Osteocyte (in vitro differentiated cells): ENCODE measurements around the gene CDKL5. TPM values are rescaled to one million over a fixed set of nuclear protein-coding genes. Genes with fewer than 3 reads are reported as not detected.

Source experiments
- DNase-seq: peaks from one replicate; pipeline ENCODE4 v3.0.0; 2021; ENCODE audit warnings: mixed read lengths; ENCODE audit not compliant: unreplicated experiment; ENCODE audit errors: extremely low spot score
- H3K27ac Mint-ChIP-seq: one replicate; pipeline ENCODE4 v1.8.0; 2021; ENCODE audit warnings: mild to moderate bottlenecking, mixed read lengths; ENCODE audit not compliant: unreplicated experiment
- H3K27me3 Mint-ChIP-seq: one replicate; pipeline ENCODE4 v1.8.0; 2021; ENCODE audit warnings: mixed read lengths; ENCODE audit not compliant: unreplicated experiment
- H3K36me3 Mint-ChIP-seq: one replicate; pipeline ENCODE4 v1.8.0; 2021; ENCODE audit warnings: mixed read lengths; ENCODE audit not compliant: unreplicated experiment
- H3K4me1 Mint-ChIP-seq: one replicate; pipeline ENCODE4 v1.8.0; 2021; ENCODE audit warnings: mixed read lengths; ENCODE audit not compliant: unreplicated experiment
- H3K4me3 Mint-ChIP-seq: one replicate; pipeline ENCODE4 v1.8.0; 2021; ENCODE audit warnings: mild to moderate bottlenecking, moderate library complexity, mixed read lengths; ENCODE audit not compliant: unreplicated experiment
- H3K9me3 Mint-ChIP-seq: one replicate; pipeline ENCODE4 v1.8.0; 2021; ENCODE audit warnings: mixed read lengths; ENCODE audit not compliant: unreplicated experiment
- total RNA-seq: library from RNA; stranded (reverse); gene quantifications from 2 replicates; pipeline ENCODE4 v1.2.1, GENCODE V29; 2021
- TF ChIP-seq, protein P1 (sequence below): fragments of 200-600 bp; sonication (generic); IDR thresholded peaks from 2 replicates; pipeline ENCODE4 v1.5.0; 2021; ENCODE audit warnings: antibody characterized with exemption, mild to moderate bottlenecking, moderate library complexity

The CDKL5 gene
- total RNA-seq, 1 donor from 2014 or later = 10.9 TPM

DNA sequence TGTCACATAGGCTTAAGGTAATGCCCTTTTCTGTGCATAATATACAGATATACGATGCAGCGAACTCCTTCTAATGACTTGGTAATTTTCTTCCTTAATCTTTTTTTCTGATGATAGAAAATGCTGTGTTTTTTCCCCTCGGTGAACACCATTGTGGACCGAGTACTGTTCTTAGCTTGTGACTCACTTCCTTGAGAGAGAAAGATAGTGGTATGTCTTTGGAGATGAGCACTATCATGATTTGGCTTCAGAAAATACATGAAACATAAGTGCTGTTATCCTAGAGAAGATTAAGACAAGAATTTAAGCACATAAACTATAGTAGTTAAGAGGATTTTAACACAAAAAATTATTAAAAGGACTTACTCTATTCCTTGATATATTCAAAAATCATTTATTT is 182.6 kb downstream of the CDKL5 start:
- Mint-ChIP-seq H3K36me3 (peaks cover 13% of the 10 kb centered on the region), H3K27ac (no peak overlapping the region), H3K27me3 (no peaks in the 10 kb centered on the region), H3K4me1 (no peaks in the 10 kb centered on the region), H3K4me3 (no peak overlapping the region), H3K9me3 (peaks cover 4% of the 10 kb centered on the region)
- TF ChIP-seq, protein P1, sequence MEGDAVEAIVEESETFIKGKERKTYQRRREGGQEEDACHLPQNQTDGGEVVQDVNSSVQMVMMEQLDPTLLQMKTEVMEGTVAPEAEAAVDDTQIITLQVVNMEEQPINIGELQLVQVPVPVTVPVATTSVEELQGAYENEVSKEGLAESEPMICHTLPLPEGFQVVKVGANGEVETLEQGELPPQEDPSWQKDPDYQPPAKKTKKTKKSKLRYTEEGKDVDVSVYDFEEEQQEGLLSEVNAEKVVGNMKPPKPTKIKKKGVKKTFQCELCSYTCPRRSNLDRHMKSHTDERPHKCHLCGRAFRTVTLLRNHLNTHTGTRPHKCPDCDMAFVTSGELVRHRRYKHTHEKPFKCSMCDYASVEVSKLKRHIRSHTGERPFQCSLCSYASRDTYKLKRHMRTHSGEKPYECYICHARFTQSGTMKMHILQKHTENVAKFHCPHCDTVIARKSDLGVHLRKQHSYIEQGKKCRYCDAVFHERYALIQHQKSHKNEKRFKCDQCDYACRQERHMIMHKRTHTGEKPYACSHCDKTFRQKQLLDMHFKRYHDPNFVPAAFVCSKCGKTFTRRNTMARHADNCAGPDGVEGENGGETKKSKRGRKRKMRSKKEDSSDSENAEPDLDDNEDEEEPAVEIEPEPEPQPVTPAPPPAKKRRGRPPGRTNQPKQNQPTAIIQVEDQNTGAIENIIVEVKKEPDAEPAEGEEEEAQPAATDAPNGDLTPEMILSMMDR = no peak
- DNase-seq = no peak

DNA sequence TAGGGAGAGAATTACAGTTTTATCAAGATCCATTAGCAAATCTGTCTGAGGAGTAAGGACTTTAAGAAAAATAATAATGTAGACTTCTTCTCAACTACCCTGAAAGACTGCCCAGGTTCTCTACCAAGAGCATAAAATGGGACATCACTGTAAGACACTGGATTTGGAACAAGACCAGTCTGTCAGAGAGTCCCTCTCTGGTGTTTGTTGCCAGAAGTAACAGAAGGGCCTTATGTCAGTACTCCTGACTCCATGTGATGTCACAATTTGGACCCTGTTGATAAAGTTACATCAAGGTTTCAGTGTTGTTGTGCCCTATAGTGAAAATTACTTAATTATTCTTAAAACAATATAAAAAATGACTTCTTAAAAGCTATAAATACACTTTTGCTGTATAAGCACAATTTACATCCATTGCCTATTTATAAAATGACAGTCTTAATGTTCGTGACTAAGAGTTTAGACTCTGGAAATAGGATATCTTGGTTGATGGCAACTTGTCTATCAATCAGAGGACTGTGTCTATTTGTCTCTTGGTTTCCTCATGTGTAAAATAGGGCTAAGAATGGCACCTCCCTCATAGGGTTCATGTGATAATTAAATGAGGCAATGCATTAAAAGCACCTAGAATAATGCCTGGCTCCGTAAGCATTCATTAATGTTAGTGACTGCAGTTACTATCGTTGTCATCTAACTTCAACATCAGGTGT is 188.7 kb downstream of the CDKL5 start:
- no peak overlapping the region for H3K4me3 Mint-ChIP-seq
- no peak for DNase-seq
- H3K9me3 Mint-ChIP-seq = peaks cover 18% of the 10 kb centered on the region
- H3K27ac Mint-ChIP-seq = no peak overlapping the region
- H3K36me3 Mint-ChIP-seq = peaks cover 7% of the 10 kb centered on the region
- peaks cover 11% of the 10 kb centered on the region for H3K4me1 Mint-ChIP-seq
- TF ChIP-seq, protein P1 = no peak
- no peaks in the 10 kb centered on the region for H3K27me3 Mint-ChIP-seq

DNA sequence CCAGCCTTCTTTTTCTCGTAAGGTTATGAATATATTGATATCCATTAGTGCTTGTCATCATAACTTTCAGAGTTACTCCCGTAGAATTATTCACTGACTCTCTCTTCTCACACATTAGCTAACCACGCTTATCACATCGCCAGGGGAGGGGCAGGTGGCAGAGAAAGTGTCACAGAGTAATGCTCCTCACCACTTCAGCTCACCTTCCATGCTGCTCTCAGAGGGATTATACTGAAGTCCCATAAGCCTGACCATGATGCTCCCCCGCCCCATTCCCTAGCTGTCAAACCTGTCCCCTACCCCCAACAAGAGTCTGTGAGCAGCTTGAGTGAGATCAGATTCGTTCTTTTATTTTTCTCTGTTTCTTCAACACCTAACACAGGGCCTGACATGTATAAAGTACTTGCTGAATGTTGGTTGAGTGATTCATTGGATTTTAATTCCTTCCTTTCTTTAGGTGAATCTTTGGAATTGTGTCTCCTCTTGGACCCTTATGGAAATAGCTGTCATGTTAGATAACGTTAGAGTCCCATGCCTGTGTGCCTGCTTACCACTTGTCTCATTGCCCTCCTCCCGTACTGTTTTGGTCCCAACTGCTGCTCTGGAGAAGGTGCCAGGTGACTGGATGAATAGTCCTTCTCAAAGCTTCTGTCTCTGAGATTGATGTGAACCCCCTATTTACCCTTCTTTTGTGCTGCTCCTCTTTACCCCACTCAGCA is 191.4 kb downstream of the CDKL5 start:
- DNase-seq = no peak
- no peak overlapping the region for H3K4me3 Mint-ChIP-seq
- H3K4me1 Mint-ChIP-seq = peaks cover 11% of the 10 kb centered on the region
- TF ChIP-seq, protein P1 = no peak
- H3K9me3 Mint-ChIP-seq = peaks cover 15% of the 10 kb centered on the region
- H3K27me3 Mint-ChIP-seq = no peaks in the 10 kb centered on the region
- H3K36me3 Mint-ChIP-seq = no peaks in the 10 kb centered on the region
- no peak overlapping the region for H3K27ac Mint-ChIP-seq

DNA sequence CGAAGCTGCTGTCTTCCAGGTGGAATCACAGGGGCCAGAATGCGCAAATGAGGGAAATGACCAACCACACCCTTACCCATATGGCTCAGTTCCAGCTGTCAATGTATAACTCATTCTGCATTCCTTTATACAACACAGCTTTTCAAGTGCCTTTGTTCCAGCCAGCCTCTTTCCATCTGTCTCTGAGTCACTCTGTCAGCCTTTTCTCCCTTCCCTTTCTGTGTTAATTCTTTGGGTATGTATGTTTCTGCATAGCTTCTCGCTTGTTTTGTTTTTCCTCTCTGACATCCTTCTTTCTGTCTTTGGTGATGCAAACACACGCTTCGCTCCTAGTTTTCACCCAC is 192.0 kb downstream of the CDKL5 start:
- Mint-ChIP-seq H3K27ac (no peak overlapping the region), H3K4me1 (peaks cover 11% of the 10 kb centered on the region), H3K27me3 (no peaks in the 10 kb centered on the region), H3K9me3 (peaks cover 15% of the 10 kb centered on the region), H3K4me3 (no peak overlapping the region), H3K36me3 (no peaks in the 10 kb centered on the region)
- TF ChIP-seq, protein P1 = no peak
- DNase-seq = no peak

DNA sequence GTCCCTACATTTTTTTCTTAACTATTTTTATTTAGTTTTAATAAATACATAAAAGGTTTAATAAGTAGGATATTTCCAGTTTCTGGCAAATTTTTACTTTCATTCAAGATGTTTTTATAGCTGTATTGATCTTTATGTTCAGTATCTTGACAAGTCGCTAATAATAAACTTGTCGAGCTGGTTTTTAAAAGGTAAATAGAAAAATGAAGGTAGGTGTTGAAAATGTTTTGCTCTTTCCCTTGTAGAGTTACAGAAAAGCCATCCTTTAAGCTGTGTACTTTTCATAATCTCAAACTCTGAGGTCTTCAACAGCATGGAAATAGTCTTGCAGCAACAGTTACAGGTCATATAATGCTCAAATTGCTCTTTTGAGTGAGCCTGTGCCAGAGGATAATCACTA is 193.9 kb downstream of the CDKL5 start:
- no peak overlapping the region for H3K27ac Mint-ChIP-seq

More for the DNA sequence above, 193.9 kb downstream of the CDKL5 start:
- DNase-seq = no peak
- Mint-ChIP-seq H3K4me3 (no peak overlapping the region), H3K9me3 (peaks cover 19% of the 10 kb centered on the region), H3K36me3 (peaks cover 5% of the 10 kb centered on the region), H3K4me1 (peaks cover 11% of the 10 kb centered on the region), H3K27me3 (no peaks in the 10 kb centered on the region)
- TF ChIP-seq, protein P1 = no peak
